Left renal cortex interstitium (tissue), 4 donors: ENCODE measurements around the gene VPS36. TPM values are rescaled to one million over a fixed set of nuclear protein-coding genes. Genes with fewer than 3 reads are reported as not detected.
A peak's percentile ranks its signal among the peaks of the same experiment; 100 is the strongest.
"Not testable (repeated sequence)": the region's sequence is repeated elsewhere in the genome, so short reads cannot be mapped to it uniquely, and the experiment has no call there.

Experiments
- DNase-seq, 4 donors: peaks; one replicate each; pipeline ENCODE4 v3.0.0-alpha.2; 2013; ENCODE audit warnings: low read depth in 4 of 4, low spot score in 2 of 4, missing footprints in 1 of 4
- polyA plus RNA-seq, 4 donors: library from polyadenylated mRNA; unstranded; fragments of 120-200 nt; gene quantifications; one replicate each; pipeline ENCODE4 v1.2.1, GENCODE V29; 2013; ENCODE audit not compliant: insufficient read length in 4 of 4

VPS36 gene
- polyA plus RNA-seq, 4 donors: 46.6 to 71.2 (median 52.8) TPM

- no peak for DNase-seq
Observed at GRCh38 chr13:52447354-52447753, 3.1 kb downstream of the VPS36 start.

- DNase-seq: no peak
Observed at GRCh38 chr13:52446265-52446664, 4.2 kb downstream of the VPS36 start.

GRCh38 chr13:52432456-52432855 lies 18.0 kb downstream of the VPS36 start:
- no peak for DNase-seq

- DNase-seq: no peak
Observed at GRCh38 chr13:52428295-52428694, 22.1 kb downstream of the VPS36 start.

GRCh38 chr13:52421216-52421615 lies 29.2 kb downstream of the VPS36 start:
- no peak for DNase-seq

- DNase-seq: no peak
Observed at GRCh38 chr13:52419080-52419479, 31.4 kb downstream of the VPS36 start.

GRCh38 chr13:52414963-52415362 lies 35.5 kb downstream of the VPS36 start:
- no peak for DNase-seq

- no peak for DNase-seq
Observed at GRCh38 chr13:52414051-52414450, 36.4 kb downstream of the VPS36 start.

- DNase-seq: no peak
Observed at GRCh38 chr13:52412128-52412527, 38.3 kb downstream of the VPS36 start.

GRCh38 chr13:52411629-52412028 lies 38.8 kb downstream of the VPS36 start:
- DNase-seq: no peak

GRCh38 chr13:52408071-52408658 lies 42.3 kb downstream of the VPS36 start:
- DNase-seq: not testable (repeated sequence)

- not testable (repeated sequence) for DNase-seq
Observed at GRCh38 chr13:52407436-52407835, 43.0 kb downstream of the VPS36 start.

GRCh38 chr13:52406629-52407028 lies 43.8 kb downstream of the VPS36 start:
- no peak for DNase-seq

- DNase-seq: peak in 1 of 4 donors; percentile 6
Observed at GRCh38 chr13:52405767-52406494, 44.5 kb downstream of the VPS36 start, which contains the start of gene THSD1. Gene THSD1, minus strand, starts transcription at chr13:52406172. Its CDS starts 3,572 bp downstream, at chr13:52402600.

- peak in 1 of 4 donors; percentile 5 for DNase-seq
Observed at GRCh38 chr13:52405369-52405766, 45.1 kb downstream of the VPS36 start.

GRCh38 chr13:52399708-52400107 lies 50.7 kb downstream of the VPS36 start:
- DNase-seq: no peak

GRCh38 chr13:52399046-52399445 lies 51.4 kb downstream of the VPS36 start:
- DNase-seq: no peak

- no peak for DNase-seq
Observed at GRCh38 chr13:52395704-52396103, 54.7 kb downstream of the VPS36 start.

GRCh38 chr13:52394586-52394985 lies 55.8 kb downstream of the VPS36 start:
- DNase-seq: no peak

- DNase-seq: no peak
Observed at GRCh38 chr13:52393572-52394357, 56.7 kb downstream of the VPS36 start.

GRCh38 chr13:52387721-52388120 lies 62.7 kb downstream of the VPS36 start:
- DNase-seq: no peak
